Measurements from ENCODE around the gene PSMD4.

DNA sequence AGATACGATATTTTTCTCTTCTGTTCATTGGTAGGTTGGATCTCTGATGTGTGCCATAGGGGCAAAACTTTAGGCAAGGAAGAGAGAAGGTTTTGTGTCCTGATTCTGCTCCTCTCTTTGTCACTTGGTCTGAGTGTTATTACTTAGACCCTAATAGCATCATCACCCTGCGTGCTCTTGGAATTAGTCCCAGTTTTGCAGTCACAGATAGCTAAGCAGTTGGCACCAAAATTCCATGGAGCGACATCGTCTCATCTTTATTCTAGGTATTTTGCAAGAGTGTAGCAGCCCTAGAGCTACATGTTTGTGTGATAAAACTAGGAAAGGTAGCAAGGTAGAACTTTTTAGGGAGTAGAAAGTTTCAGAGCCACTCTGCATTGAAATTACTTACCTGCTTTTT is 32.4 kb upstream of the PSMD4 start:
- TF ChIP-seq, protein P1, sequence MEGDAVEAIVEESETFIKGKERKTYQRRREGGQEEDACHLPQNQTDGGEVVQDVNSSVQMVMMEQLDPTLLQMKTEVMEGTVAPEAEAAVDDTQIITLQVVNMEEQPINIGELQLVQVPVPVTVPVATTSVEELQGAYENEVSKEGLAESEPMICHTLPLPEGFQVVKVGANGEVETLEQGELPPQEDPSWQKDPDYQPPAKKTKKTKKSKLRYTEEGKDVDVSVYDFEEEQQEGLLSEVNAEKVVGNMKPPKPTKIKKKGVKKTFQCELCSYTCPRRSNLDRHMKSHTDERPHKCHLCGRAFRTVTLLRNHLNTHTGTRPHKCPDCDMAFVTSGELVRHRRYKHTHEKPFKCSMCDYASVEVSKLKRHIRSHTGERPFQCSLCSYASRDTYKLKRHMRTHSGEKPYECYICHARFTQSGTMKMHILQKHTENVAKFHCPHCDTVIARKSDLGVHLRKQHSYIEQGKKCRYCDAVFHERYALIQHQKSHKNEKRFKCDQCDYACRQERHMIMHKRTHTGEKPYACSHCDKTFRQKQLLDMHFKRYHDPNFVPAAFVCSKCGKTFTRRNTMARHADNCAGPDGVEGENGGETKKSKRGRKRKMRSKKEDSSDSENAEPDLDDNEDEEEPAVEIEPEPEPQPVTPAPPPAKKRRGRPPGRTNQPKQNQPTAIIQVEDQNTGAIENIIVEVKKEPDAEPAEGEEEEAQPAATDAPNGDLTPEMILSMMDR (IDR thresholded peaks at IDR 0.05; ENCODE audit: insufficient read depth, low read length, poor library complexity, severe bottlenecking): no peak
- no peak for TF ChIP-seq EZH2phosphoT487 (conservative IDR thresholded peaks at IDR 0.05; ENCODE audit: low read length)

Data from SU-DHL-6 (cell line).